ENCODE results near the gene TRIM62.

TRIM62 gene

DNA sequence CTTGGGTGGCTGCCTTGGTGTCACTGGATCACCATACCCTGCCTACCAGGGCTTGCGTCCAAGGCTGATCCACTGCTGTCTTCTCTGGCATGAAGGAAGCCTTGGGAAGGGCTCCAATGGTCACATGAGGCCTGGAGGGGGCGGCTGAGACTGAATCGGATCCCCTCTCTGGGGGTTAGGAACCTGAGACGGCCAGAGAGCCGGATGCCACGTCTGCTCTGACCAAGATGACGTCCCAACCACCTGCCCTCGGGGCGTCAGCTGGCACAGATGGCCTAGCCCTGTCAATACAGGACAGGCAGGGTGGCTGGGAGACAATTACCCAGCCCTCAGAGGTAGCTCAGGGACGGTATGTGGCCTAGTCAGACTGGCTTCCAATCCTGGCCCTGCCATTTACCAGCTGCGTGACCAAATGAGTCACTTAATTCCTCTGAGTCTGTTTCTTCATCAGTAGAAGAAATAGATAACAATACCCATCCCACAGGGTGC, 5.4 kb downstream of the TRIM62 start:
- Histone ChIP-seq H3K36me3 (ENCODE audit: insufficient read depth, low read length) (peaks cover 4% of the 10 kb centered on the region), H3K4me1 (ENCODE audit: insufficient read depth, low read length) (peaks cover 5% of the 10 kb centered on the region), H3K27me3 (ENCODE audit: insufficient read depth, low read length) (no peaks in the 10 kb centered on the region), H2AFZ (ENCODE audit: low read depth, low read length) (no peak overlapping the region), H3K4me3 (ENCODE audit: low read length) (no peak overlapping the region), H3K9me3 (ENCODE audit: low read length) (no peaks in the 10 kb centered on the region)

DNA sequence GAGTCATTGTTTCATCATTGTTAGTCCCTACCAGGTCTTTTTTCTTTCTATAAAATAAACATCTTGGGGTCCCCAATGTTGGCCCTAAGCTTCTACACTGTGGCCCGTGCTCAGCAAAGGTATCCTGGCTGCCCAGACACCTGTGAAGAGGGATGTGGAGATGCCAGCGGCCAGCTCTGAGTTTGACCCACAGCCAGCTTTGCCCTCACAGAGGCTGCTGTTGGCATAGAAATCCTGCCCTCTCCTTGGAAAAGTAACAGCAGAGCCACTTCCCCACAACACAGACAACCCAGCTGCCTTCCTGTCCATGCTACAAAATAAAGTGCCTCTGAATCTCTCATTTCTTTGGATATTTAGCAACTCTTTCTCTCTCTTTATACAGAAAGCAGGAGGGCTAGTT, 6.0 kb downstream of the TRIM62 start:
- Histone ChIP-seq H3K9me3 (ENCODE audit: low read length) (no peaks in the 10 kb centered on the region), H3K27me3 (ENCODE audit: insufficient read depth, low read length) (no peaks in the 10 kb centered on the region), H3K4me1 (ENCODE audit: insufficient read depth, low read length) (peaks cover 5% of the 10 kb centered on the region), H2AFZ (ENCODE audit: low read depth, low read length) (no peak overlapping the region), H3K4me3 (ENCODE audit: low read length) (no peak overlapping the region), H3K36me3 (ENCODE audit: insufficient read depth, low read length) (peaks cover 4% of the 10 kb centered on the region)

DNA sequence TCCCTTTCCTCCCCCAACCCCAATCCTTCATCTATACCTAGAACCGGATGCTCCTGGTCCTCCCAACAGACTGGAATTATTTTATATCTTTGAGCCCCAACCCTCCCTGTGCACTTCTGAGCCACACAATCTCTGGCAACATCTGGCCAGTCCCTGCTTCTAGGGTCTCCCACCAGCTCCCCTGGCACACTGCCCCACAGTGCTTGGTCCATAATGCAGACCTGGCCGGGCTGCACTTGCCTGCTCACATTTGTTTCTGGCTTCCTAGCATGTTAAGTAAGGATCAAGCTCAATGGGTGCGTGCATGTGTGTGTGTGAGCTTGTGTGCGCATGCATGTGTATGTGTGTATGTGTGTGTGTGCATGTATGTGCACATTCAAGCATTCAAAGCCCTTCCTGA, 8.8 kb downstream of the TRIM62 start:
- H3K9me3 ChIP-seq (ENCODE audit: low read length) = no peaks in the 10 kb centered on the region
- H3K4me1 ChIP-seq (ENCODE audit: insufficient read depth, low read length) = peaks cover 17% of the 10 kb centered on the region
- no peak overlapping the region for H3K4me3 ChIP-seq (ENCODE audit: low read length)
- H3K36me3 ChIP-seq (ENCODE audit: insufficient read depth, low read length) = peaks cover 4% of the 10 kb centered on the region
- no peak overlapping the region for H2AFZ ChIP-seq (ENCODE audit: low read depth, low read length)
- no peaks in the 10 kb centered on the region for H3K27me3 ChIP-seq (ENCODE audit: insufficient read depth, low read length)

GRCh38 chr1:33171977-33172813, 9.6 kb downstream of the TRIM62 start:
- Histone ChIP-seq H3K4me3 (ENCODE audit: low read length) (no peak overlapping the region), H3K27me3 (ENCODE audit: insufficient read depth, low read length) (no peaks in the 10 kb centered on the region), H2AFZ (ENCODE audit: low read depth, low read length) (no peak overlapping the region), H3K36me3 (ENCODE audit: insufficient read depth, low read length) (peaks cover 6% of the 10 kb centered on the region), H3K9me3 (ENCODE audit: low read length) (no peaks in the 10 kb centered on the region), H3K4me1 (ENCODE audit: insufficient read depth, low read length) (peaks cover 17% of the 10 kb centered on the region)

DNA sequence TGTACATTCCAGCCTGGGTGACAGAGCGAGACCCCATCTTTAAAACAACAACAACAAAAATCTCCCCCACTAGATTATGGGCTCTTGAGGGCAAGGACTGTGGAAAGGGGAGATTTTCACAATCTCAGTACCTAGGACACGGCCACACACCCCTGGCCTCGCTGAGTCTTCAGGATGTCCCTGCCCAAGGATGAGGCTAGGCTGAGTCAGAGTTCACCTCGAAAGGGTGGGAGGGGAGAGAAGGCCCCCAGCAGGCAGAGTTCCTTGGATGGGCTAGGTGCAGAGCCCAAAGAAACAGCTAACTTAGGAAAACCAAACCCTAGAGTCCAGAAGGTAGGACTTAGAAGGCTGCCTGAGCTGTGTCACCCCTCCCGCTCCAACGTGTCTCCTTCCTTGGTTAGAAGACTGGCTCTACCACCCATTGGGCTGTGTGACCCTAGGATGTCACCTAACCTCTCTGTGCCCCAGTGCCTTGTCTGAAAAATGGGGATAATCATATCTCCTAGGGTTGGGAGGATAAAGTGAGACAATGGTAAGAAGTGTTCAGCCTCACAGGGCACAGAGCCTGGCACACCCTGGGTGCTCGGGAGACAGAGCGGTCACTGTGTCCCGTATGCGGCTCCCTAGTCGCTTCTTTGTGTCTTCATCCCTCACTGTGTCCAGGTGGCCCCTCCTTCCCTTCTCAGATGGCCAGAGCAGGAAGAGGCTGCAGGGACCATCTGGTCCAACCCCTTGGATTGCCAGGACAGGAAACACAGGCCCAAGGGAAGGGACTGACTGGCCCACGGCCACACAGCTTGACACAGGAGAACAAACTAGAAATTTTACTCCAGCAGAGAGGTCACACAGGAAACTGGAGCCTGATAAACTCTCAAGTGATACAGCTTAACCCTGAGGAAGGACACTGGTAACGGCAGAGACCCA, 11.2 kb downstream of the TRIM62 start:
- Histone ChIP-seq H3K36me3 (ENCODE audit: insufficient read depth, low read length) (peaks cover 6% of the 10 kb centered on the region), H3K9me3 (ENCODE audit: low read length) (peaks cover 3% of the 10 kb centered on the region), H3K27me3 (ENCODE audit: insufficient read depth, low read length) (no peaks in the 10 kb centered on the region), H2AFZ (ENCODE audit: low read depth, low read length) (no peak overlapping the region), H3K4me1 (ENCODE audit: insufficient read depth, low read length) (peaks cover 17% of the 10 kb centered on the region), H3K4me3 (ENCODE audit: low read length) (no peak overlapping the region)

DNA sequence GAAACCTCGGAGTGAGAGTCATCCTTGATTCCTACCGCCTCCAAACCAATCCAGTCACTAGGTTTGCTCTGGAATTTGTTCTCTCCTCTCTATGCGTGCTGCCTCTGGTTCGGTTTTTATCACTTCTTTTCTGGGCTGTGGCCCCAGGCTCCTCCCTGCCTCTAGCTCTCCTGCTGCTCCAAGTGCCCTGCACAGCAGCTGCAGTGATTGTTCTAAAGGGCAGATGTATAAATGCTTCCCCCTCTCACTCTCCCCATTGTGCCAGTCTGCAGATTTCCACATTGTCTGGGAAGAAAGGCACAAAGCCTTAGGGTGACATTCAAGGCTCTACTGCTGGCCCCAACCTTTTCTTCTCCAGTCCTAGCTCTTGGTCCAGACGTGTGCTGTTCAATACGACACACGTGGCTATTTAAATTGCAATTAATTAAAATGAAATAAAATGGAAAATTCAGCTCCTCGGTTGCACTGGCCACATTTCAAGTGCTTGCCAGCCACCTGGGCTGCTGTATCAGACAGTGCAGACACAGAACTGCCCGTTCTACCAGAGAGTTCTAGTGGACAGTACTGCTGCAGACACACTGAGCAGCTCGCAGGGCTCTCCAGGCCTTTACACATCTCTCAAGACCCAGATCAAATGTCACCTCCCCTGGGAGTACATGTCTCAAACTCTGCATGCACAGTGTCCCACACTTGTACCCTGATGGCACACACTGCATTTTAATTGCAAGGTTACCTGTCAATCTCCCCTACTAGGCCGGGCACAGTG, 12.4 kb downstream of the TRIM62 start:
- peaks cover 20% of the 10 kb centered on the region for H3K4me1 ChIP-seq (ENCODE audit: insufficient read depth, low read length)
- no peak overlapping the region for H2AFZ ChIP-seq (ENCODE audit: low read depth, low read length)
- peaks cover 2% of the 10 kb centered on the region for H3K36me3 ChIP-seq (ENCODE audit: insufficient read depth, low read length)
- H3K27me3 ChIP-seq (ENCODE audit: insufficient read depth, low read length) = no peaks in the 10 kb centered on the region
- H3K4me3 ChIP-seq (ENCODE audit: low read length) = no peak overlapping the region
- H3K9me3 ChIP-seq (ENCODE audit: low read length) = peaks cover 5% of the 10 kb centered on the region

DNA sequence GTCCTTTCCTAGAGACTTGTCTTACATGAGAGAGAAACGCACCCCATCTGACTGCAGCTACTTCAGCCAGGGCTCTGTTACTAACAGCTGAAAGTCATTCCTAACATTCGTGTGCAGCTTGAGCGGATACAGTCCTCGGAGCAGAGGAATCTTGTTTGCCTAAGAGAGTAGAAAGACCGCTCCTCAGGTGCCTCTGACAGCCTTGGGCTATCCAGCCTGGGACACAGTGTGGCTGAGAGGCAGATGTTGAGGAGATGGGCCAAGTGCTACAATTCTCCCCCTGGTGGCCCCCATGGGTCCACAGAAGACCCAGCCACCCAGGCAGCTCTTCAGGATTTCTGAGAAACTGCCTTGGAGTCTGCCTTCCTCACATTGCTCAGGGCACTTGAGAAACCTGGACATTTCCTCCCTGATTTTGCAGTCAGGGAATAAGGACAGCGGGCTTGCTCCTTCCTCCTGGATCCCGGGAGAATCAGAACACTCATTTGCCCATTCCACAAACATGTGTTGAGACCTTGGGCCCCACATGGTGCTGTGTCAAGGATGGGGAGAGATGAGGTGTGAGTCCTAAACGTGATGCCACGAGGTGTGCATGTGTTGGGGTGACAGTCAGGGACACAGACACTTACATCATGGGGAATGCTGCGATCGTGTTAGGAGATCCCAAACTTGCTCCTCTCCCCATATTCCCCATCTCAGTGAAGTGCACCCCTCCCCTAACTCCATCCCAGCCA, 13.1 kb downstream of the TRIM62 start:
- no peak overlapping the region for H3K4me3 ChIP-seq (ENCODE audit: low read length)
- peaks cover 27% of the 10 kb centered on the region for H3K4me1 ChIP-seq (ENCODE audit: insufficient read depth, low read length)
- H3K27me3 ChIP-seq (ENCODE audit: insufficient read depth, low read length) = no peaks in the 10 kb centered on the region
- H2AFZ ChIP-seq (ENCODE audit: low read depth, low read length) = no peak overlapping the region
- peaks cover 5% of the 10 kb centered on the region for H3K9me3 ChIP-seq (ENCODE audit: low read length)
- H3K36me3 ChIP-seq (ENCODE audit: insufficient read depth, low read length) = peaks cover 2% of the 10 kb centered on the region

DNA sequence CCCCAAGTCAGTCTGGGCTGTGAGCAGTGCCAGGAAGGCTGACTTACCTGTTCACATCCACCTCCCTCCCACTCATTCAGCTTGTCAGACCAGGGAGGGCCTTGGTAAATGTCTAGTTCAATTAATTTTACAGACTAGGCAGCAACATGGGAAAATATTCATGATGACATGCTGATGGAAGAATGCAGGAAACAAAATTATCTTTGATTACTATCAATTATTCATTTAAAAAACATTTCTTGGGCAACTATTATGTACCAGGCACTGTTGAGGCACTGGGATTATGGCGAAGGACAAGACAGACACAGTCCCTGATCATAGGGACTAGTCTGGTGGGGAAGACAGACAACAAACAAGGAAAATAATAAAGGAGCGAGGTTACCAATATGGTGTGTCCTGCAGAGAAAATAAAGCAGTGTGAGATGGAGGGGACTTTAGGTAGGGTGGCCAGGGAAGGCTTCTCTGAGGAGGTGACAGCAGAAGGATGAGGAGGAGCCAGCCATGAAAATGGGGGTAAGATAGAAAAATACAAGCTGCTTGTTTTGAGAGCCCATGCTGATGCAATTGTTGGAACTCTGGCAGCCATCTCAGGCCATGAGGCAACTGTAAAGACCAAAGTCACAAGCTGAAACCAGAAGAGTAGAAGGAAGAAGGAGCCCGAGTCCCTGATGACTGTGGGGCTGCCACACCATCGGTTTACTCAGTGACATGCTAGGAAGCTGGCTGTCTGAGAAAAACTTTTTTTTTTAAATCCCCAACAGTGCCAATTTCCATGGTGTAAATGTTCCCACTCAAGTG, 14.0 kb downstream of the TRIM62 start:
- Histone ChIP-seq H3K4me3 (ENCODE audit: low read length) (no peak overlapping the region), H3K9me3 (ENCODE audit: low read length) (peaks cover 5% of the 10 kb centered on the region), H3K27me3 (ENCODE audit: insufficient read depth, low read length) (no peaks in the 10 kb centered on the region), H3K36me3 (ENCODE audit: insufficient read depth, low read length) (peaks cover 2% of the 10 kb centered on the region), H2AFZ (ENCODE audit: low read depth, low read length) (no peak overlapping the region), H3K4me1 (ENCODE audit: insufficient read depth, low read length) (peaks cover 34% of the 10 kb centered on the region)

DNA sequence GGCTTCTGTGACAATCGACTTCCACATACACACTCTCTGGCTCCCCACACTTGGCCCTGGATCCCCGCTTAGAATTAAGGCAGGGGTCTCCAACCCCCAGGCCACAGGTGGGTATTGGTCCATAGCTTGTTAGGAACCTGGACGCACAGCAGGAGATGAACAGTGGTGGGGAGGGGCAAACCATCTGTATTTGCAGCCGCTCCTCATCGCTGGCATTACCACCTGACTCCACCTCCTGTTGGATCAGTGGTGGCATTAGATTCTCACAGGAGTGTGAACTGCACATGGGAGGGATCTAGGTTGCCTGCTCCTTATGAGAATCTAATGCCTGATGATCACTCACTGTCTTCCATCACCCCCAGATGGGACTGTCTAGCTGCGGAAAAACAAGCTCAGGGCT, 16.0 kb downstream of the TRIM62 start:
- H3K9me3 ChIP-seq (ENCODE audit: low read length) = peaks cover 5% of the 10 kb centered on the region
- H3K4me3 ChIP-seq (ENCODE audit: low read length) = no peak overlapping the region
- peaks cover 52% of the 10 kb centered on the region for H3K4me1 ChIP-seq (ENCODE audit: insufficient read depth, low read length)
- H2AFZ ChIP-seq (ENCODE audit: low read depth, low read length) = no peak overlapping the region
- peaks cover 2% of the 10 kb centered on the region for H3K36me3 ChIP-seq (ENCODE audit: insufficient read depth, low read length)
- H3K27me3 ChIP-seq (ENCODE audit: insufficient read depth, low read length) = no peaks in the 10 kb centered on the region

GRCh38 chr1:33165209-33165608, 16.6 kb downstream of the TRIM62 start:
- Histone ChIP-seq H2AFZ (ENCODE audit: low read depth, low read length) (no peak overlapping the region), H3K36me3 (ENCODE audit: insufficient read depth, low read length) (peaks cover 2% of the 10 kb centered on the region), H3K4me3 (ENCODE audit: low read length) (no peak overlapping the region), H3K9me3 (ENCODE audit: low read length) (peaks cover 5% of the 10 kb centered on the region), H3K4me1 (ENCODE audit: insufficient read depth, low read length) (peaks cover 55% of the 10 kb centered on the region), H3K27me3 (ENCODE audit: insufficient read depth, low read length) (no peaks in the 10 kb centered on the region)

GRCh38 chr1:33163621-33164519, 18.0 kb downstream of the TRIM62 start:
- Histone ChIP-seq H3K36me3 (ENCODE audit: insufficient read depth, low read length) (peaks cover 2% of the 10 kb centered on the region), H3K4me1 (ENCODE audit: insufficient read depth, low read length) (peaks cover 51% of the 10 kb centered on the region), H2AFZ (ENCODE audit: low read depth, low read length) (no peak overlapping the region), H3K9me3 (ENCODE audit: low read length) (peaks cover 5% of the 10 kb centered on the region), H3K27me3 (ENCODE audit: insufficient read depth, low read length) (no peaks in the 10 kb centered on the region), H3K4me3 (ENCODE audit: low read length) (no peak overlapping the region)

Data from neuron (in vitro differentiated cells).